ENCODE measurements around the gene PXT1.
A peak's percentile ranks its signal among the peaks of the same experiment; 100 is the strongest.

- TF ChIP-seq CTCF (IDR thresholded peaks at IDR 0.05; ENCODE audit: insufficient read depth, low read length) (no peak), GABPA (IDR thresholded peaks at IDR 0.05; ENCODE audit: low read depth) (no peak), POLR2AphosphoS5 (IDR thresholded peaks at IDR 0.05; ENCODE audit: low read depth) (peak; percentile 28; the same call in 1 of the 2 replicates)
Observed at GRCh38 chr6:36478051-36478526, 35.4 kb upstream of the PXT1 start.
